ENCODE data around the gene AADAT.
"Not testable (repeated sequence)": the region's sequence is repeated elsewhere in the genome, so short reads cannot be mapped to it uniquely, and the experiment has no call there.

Gene AADAT

DNA sequence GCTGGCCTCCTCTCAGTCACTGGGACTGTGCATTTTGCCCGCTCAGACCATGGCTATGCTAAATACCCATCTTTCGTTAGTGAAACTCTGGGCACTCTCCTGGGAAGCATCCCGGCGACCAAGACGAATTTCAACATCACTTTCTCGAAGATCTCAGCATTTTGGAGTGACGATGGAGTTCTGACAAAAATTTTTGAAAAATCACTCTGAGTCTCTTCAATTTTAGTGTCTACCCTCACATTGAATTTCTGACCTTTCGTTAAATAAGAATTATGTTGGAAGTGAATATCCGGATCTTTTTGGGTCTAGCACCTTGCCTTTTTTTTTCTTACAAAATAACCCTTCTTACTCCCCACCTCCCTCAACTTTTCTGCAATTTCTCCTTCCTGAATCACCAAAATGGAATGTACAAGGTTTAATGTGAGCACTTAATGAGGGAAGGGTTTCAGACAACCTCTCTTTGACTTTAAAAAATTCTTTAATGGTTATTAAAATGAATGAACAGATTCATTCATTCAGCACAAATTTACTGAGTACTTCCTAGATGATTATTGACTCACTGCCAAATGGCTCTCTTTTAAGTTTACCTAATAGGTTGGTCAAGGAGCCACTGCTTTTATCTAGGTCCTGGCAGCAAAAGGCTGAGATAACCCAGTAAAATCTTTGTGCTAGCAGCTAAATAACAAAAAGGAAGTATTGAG lies 746 bp upstream of the AADAT start:
- no peak for DNase-seq (ENCODE audit: low read depth in 2 of 2)

DNA sequence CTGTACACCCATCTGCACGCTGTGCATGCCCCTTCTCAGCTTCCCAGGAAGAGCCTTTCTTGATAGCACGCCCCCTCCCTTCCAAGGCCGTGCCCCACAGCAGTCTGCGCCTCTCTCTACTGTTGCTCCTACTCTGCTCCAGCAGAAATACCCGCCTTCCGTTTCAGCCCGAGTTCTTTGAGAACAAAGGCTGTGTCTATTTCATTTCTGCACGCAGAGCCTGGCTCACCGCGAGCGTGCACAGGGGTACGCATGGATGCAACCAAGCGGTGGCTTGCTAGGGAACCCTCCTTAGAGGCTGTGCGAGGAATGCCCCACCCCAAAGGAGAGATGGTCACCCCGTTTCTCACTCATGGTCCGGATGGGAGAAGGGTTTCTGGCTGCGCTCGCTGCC lies 485 bp downstream of the AADAT start:
- no peak for DNase-seq (ENCODE audit: low read depth in 2 of 2)

DNA sequence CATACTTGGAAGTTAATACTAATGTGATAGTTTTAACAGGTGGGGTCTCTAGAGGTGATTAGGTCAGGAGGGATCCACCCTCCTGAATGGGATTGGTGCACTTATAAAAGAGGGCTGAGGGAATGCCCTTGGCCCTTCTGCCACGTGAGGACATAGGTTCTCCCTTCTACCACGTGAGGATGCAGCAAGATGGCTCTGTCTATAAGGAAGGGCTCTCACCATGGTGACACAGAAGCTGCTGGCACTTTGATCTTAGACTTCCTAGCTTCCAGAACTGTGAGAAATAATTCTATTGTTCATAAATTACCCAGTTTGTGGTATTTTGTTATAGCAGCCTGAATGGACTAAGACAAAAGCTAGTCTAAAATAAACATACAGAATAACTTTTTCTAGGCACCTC lies 1.0 kb downstream of the AADAT start:
- no peak for DNase-seq (ENCODE audit: low read depth in 2 of 2)

DNA sequence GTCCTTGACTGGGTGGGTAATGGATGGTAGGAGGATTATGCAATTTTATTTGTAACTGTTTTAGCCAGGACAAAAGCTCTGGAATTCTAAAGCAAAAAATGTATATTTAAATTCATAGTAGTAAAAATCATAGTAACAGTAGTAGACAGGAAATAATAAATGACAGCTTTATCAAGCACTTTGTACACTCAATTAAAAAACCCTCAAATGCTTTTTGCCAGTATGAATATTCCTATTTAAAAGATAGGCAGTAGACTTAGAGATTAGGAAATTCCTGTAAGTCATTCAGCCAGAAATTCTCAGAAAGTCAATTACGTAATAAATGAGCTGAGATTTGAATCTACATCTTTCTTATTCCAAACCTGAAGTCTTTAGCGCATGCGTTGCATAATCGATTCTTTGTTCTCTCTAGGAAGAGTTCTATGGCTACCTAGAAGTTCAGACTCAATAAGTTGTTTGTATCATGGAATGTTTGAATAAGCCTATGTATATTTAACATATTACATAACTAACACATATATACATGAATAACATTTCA lies 2.5 kb downstream of the AADAT start:
- no peak for DNase-seq (ENCODE audit: low read depth in 2 of 2)

DNA sequence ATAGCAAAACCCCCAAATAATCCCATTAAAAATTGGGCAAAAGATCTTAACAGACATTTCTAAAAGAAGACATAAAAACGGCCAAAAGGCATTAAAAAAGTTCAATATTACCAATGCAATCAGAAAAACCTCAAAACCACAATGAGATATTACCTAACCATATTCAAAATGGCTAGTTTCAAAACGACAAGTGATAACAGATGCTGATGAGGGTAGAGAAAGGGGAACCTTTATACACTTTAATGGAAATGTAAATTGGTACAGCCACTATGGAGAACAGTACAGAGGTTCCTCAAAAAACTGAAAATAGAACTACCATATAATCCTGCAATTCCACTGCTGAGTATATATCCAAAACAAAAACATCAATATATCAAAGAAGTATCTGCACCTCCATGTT lies 6.2 kb downstream of the AADAT start:
- DNase-seq (ENCODE audit: low read depth in 2 of 2): no peak

DNA sequence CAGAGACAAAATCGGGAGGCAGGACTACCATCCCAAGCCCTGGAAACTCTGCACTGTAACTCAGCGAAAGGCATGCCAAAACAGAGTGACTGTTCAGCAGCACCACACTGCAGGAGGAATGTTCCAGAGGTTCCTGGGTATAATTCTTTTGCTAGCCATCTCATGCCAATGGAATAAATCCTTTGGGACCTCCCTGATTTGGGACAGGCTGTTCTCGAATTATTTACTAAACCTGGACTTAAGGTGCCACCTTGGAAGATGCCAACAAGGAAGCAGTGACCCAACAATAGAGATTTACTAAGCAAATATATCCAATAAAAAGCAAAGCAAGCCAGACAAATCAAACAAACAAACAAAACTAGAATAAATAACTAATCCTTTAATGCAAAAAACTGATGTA lies 9.3 kb downstream of the AADAT start:
- no peak for DNase-seq (ENCODE audit: low read depth in 2 of 2)

DNA sequence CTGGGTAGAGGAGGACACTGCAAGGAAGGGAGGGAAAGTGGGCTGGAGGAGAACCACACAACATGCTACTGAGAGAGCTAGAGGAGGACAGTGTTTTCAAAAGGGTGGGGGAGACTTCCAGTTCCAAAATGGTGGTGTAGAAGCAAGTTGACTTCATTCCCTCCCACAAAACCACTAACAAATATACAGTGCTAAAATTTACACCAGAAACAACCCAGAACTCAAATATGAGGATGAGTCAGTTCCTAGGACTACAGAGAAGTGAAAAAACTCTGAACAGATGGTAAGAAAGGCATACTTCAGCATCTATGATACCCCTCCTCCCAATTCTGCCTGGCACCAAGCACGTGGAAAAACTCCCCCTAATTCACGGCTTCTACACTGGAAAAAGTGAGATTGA lies 9.8 kb downstream of the AADAT start:
- no peak for DNase-seq (ENCODE audit: low read depth in 2 of 2)

DNA sequence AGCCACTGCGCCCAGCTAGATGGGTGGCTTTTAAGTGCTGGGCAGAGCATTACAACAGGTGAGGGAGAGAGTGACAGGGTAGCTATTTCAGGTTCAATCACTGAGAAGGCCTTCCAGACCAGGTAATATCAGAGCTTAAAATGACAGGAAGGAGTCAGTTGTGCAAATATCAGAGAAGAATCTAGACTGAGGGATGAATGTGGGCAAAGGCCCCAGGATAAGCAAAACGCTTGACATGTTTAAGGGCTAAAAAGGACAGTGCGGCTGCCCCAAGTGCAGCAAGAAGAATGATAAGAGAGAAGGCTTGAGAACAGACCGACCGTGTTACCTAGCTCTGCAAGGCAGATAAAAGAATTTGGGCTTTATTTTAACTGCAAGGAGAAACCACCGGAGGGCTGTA lies 18.6 kb downstream of the AADAT start:
- DNase-seq (ENCODE audit: low read depth in 2 of 2): no peak

DNA sequence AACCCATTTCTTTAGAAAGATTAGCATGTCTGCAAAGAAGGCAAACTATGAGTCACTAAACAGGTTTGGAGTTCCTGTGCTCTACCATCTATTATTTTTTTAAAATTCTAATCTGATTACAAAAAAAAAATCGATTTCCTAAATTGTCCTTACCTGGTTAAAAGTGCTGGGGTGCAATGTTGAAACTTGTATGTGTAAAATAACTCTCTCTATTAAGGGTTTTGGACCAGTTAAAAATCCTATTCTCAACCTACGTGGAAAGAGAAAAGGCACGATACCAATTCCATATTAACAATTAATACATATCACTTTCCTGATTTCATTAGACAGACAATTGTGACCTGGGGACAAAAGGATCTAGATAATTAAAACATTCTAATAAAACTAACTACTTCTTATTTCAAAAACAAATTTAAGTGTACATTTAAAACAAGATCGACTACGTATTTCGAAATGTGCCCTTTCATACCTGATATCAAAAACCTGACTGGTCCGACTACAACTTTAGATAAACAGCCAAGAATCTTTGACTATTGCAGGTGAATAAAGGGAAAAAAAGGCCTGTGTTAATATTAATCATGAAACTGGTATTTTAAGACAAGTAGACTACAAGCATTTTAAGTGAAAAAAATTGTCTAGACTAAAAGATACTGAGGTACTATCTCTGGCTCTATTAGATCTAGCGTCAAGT lies 21.2 kb downstream of the AADAT start:
- no peak for DNase-seq (ENCODE audit: low read depth in 2 of 2)

DNA sequence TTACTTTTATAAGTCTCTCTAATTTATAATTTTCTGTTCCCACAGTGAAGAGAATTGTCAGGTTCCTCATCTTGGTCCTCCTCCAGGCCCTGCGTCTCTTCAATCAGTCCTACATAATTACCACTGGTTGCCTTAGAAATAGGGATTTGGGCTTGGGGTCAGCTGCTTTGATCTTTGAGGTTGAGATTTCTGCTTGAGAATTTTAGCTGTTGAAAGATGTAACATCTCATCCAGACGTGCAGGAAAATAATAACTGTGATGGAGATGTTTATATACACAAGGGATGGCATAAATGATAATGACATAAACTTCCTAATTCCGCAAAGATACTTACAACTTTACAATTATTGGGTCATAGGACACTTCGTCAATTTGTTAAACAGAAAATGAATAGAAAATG lies 30.3 kb downstream of the AADAT start:
- no peak for DNase-seq (ENCODE audit: low read depth in 2 of 2)

DNA sequence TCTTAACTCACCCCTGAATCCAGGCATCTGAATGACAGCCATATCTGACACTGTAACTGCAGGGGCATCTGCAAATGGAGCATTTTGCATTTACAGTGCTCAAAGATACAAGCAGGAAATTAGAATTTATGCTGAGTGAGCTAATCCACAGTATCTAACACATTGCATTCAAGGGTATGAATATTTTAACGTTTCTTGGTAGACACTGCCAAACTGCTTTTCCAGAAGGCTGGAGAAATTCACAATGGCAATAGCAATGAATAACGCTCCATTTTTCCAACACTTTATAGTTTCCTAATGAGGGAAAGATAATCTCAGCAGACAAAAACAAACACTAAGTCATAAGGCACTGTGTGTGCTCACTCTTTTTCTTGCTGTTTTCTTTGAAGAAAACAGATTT lies 30.9 kb downstream of the AADAT start:
- no peak for DNase-seq (ENCODE audit: low read depth in 2 of 2)

DNA sequence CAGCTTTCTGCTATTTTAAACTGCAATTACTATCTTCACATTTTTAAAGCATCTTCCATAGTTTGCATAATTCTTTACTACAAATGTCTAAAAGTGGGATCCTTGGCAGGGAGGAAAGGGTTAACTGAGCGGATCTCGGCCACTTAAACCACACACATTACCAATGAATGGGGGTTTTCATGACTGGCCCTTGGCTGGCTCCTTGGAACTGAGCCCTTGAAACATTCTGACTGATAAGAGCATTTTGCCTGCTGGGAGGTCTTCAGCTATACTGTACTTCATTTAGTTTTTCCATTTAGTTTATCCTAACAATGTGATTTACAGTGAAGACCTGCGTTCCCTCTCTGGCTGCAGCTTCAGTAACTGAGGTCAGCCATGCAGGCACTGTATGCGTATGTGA lies 31.9 kb downstream of the AADAT start:
- no peak for DNase-seq (ENCODE audit: low read depth in 2 of 2)

DNA sequence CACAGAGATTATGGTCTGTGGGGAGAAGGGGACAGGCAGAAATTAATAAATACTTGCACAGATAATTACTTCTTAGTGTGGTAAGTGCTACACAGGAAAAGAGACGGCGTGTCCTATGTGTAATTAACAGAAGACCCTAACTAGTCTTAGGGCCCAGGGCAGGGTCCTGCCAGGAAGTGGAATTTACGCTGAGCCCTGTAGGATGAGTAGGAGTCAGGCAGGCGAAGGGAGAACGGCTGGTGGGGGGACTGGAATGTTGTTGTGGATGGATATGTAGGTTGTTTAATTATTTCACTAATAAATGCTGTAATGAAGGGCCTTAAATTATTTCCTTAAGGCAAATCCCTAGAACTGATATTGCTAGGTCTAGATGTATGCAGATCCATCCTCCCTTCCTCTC lies 36.8 kb downstream of the AADAT start:
- no peak for DNase-seq (ENCODE audit: low read depth in 2 of 2)

DNA sequence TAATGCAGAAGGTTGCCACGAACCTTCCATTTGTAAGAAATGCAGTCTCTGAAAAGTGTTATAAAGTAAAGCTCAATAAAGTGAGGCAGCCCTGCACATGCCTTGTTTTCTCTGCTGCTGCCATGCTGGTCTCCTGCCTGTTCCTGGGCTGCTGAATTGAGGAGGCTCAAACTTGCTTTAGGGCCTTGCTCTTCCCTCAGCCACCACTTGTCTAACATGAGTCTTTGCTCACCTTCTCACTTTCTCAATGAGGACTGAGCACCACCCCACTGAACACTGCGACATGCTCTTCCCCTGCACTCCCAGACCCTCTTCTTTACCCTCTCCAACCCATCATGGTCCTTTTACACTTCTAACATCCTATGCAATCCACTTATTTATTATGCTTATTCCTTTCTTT lies 38.4 kb downstream of the AADAT start:
- DNase-seq (ENCODE audit: low read depth in 2 of 2): no peak

DNA sequence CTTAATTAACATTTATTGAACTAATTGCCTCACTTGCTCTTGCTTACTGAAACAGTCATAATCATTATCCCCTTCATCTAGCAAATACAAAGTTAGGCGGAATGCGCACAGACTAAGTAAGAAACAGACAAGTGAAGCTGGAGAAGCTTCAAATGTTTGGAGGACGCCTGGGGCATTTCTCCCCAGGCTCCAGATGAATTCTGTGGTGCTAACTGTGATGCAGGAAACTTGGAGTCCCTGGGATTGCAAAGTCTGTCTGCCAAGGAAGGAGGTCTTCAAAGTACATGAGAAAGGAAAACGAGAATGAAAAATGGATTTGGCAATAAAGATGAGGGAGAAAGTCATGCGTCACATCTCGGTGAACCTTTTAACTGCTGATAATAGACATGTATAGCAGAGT lies 40.0 kb downstream of the AADAT start:
- DNase-seq (ENCODE audit: low read depth in 2 of 2): no peak

DNA sequence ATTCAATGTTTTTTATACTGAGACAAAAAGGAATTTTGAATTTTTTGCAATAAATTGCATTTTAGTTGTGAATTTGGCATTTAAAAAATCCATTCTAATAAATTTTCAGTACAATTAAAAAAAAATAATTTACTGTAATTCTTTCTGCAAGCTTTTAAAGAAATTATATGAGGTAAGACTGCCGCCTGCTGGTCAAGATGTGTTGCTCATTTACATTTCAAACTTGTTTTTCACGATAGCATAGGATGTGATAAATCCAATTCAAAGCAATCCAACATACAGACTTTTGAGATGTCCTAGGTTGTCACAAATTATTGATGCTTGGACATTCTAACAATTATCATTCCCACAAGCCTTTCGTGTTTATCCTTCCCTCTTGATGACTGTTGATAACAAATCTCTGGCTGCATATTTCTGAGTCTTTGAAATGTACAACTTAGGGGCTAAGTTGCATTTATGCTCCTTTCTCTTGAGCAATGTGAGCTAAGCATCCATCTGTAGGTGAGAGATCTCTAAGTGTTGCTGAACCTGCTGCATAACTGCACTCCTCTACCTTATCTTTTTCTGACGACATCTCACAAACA lies 41.9 kb downstream of the AADAT start:
- DNase-seq (ENCODE audit: low read depth in 2 of 2): peak; percentile 24 to 38

DNA sequence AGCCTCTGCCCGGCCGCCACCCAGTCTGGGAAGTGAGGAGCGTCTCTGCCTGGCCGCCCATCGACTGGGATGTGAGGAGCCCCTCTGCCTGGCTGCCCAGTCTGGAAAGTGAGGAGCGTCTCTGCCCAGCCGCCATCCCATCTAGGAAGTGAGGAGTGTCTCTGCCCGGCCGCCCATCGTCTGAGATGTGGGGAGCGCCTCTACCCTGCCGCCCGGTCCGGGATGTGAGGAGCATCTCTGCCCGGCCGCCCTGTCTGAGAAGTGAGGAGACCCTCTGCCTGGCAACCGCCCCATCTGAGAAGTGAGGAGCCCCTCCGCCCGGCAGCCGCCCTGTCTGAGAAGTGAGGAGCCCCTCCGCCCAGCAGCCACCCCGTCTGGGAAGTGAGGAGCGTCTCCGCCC lies 43.6 kb downstream of the AADAT start:
- not testable (repeated sequence) for DNase-seq (ENCODE audit: low read depth in 2 of 2)

DNA sequence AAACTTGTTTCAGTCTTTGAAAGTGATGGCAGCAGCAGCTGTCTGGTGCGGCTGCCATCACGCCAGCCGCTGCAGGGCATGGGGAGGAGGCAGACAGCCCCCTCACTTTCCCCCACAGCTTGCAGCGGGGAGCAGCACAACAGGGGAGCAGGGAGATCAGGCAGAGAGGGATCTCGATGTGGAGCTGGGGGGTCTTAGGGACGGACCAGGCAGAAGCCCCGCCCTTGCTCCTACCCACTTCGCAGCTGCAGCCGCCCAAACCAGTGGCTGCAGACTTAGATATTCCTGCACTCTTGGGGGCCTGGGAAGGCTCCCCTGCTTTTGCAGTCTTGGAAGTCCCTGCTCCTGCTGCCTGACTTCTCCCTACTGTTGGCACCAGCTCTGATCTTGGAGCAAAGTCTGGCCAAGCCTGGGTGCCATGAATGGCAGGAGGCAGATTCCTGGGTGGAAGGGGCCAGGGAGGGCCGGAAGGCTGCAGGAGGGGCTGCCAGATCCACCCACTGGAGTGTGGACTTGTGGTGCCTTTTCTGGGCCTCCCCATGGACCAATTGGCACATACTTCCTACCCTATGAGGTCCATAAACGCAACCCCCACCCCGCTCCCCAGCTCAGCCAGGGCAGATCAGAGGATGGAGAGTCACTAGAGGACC lies 49.6 kb downstream of the AADAT start:
- no peak for DNase-seq (ENCODE audit: low read depth in 2 of 2)

DNA sequence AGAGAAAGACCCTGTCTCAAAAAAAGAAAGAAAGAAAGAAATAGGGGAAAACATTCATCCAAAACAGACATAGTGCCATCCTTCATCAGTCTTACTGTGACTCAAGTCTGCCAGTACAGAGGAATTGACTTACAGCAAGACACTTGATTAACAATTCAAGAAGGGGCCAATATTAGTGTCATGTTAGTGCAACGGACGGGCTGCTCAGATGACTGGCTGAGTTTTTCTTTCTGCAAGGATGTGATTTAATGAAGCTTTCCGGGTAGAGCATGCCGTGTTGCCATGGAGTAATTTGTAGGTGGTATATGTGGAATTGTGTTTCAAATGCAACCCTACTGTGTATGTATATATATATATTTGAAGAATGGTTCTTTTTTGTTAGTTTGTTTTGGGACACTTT lies 51.0 kb downstream of the AADAT start:
- DNase-seq (ENCODE audit: low read depth in 2 of 2): no peak

DNA sequence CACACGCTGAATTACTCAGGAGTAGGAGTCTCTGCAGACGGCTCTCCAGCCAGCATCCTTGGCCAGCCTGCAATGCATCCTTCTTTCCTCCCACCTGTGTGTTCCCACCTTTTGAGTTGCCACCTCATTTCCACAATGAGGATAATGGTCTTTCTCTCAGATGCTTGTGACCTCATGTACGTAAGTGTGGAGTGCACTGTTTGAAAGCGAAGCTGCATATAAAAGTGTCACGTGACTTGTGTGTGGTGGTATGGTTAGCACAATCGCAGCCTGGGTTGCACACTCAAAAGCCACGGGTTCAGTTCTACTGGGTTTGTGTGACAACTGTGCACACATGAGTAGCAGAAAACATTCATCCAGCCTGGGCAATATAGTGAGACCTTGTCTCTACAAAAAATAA lies 51.5 kb downstream of the AADAT start:
- DNase-seq (ENCODE audit: low read depth in 2 of 2): no peak

DNA sequence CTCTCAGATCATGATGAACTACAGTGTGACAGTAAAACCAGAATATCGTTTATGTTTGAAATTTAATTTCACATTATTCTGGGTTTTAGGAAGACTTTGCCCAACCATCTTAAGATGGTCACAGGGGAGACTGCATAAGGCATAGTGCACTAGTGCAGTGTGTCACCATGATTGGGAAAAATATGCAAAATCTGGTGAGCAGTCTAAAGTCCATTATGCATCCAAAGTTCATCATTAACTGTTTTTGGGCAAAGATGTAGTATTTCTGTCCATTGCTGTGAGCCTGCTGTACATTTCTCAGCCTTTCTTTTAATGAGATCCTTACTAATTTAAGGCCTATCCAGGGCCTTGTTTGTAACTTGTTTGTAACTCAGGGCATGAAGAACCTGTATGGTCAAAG lies 52.3 kb downstream of the AADAT start:
- DNase-seq (ENCODE audit: low read depth in 2 of 2): no peak

DNA sequence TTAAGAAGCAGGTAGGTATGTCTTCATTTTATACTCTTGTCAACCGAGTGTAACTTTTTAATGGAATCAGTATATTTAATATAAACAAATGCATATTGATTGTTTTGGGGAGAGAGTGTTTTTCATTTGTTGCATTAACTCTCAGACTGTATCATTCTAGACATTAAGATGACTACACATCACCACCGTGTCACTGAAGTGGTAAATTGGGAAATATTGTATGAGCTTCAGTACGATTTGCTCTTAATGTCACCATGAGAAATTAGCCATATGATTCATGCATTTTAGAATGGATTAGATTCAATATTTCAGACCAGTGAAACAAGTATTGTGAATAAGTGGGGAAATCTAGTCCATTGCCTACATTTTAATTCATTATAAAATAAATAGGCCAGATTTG lies 53.9 kb downstream of the AADAT start:
- DNase-seq (ENCODE audit: low read depth in 2 of 2): no peak

DNA sequence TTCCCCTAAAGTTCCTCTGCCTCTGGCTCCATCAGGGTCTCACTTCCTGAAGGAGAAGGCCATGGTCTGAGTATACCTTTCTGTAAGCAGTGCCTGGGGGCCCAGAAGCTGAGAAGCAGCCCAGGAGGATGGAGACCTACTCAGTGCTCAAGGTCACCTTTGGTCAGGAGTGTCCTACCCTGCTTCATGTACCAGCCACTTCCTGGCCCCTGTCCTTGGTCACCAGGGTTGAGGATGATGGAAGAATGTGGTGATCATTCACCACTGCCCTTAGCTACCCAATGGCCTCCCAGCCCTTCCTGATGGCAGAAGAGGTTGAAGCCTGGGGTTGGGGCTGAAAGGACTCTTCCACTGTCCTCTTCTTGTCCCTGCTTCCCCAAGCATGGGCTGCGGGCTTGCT lies 54.5 kb downstream of the AADAT start:
- DNase-seq (ENCODE audit: low read depth in 2 of 2): no peak

Data from stimulated activated CD4-positive, alpha-beta T cell treated with anti-CD3 and anti-CD28 coated beads, Interleukin-4, amount 100 ng/mL, for 48 hours (primary cell).